GM12875 (cell line): Measurements from ENCODE around the gene RGMB.
"Not testable (repeated sequence)": the region's sequence is repeated elsewhere in the genome, so short reads cannot be mapped to it uniquely, and the experiment has no call there.

ENCODE experiments used
- H3K4me3 ChIP-seq: one replicate; pipeline ENCODE4 v1.5.1; 2011; ENCODE audit warnings: low read depth, low read length, control low read depth
- TF ChIP-seq, protein P1 (sequence below): IDR thresholded peaks from 2 replicates; pipeline ENCODE4 v1.5.1; 2011; ENCODE audit warnings: low read depth, mild to moderate bottlenecking, control low read depth, inconsistent platforms, low read length, moderate library complexity, borderline replicate concordance; ENCODE audit not compliant: insufficient read depth

The RGMB gene

DNA sequence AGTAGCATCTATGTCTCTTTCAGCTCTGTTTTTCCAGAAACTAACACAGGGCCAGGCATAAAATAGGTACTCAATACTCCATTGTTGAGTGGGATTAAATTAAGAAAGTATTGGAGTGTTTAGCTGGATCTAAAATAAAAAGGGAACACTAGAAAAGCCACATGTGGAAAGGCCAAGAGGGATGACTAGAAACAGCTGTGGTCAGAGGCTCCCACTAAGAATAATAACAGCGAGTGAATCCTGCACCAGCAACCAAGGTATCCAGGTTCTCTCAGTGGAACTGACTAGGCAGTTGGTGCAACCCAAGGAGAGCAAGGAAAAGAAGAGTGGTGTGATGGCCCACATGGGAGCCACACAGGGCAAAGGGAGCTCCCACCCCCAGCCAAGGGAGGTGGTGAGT lies 31.5 kb upstream of the RGMB start:
- TF ChIP-seq, protein P1, sequence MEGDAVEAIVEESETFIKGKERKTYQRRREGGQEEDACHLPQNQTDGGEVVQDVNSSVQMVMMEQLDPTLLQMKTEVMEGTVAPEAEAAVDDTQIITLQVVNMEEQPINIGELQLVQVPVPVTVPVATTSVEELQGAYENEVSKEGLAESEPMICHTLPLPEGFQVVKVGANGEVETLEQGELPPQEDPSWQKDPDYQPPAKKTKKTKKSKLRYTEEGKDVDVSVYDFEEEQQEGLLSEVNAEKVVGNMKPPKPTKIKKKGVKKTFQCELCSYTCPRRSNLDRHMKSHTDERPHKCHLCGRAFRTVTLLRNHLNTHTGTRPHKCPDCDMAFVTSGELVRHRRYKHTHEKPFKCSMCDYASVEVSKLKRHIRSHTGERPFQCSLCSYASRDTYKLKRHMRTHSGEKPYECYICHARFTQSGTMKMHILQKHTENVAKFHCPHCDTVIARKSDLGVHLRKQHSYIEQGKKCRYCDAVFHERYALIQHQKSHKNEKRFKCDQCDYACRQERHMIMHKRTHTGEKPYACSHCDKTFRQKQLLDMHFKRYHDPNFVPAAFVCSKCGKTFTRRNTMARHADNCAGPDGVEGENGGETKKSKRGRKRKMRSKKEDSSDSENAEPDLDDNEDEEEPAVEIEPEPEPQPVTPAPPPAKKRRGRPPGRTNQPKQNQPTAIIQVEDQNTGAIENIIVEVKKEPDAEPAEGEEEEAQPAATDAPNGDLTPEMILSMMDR = no peak
- no peak overlapping the region for H3K4me3 ChIP-seq

DNA sequence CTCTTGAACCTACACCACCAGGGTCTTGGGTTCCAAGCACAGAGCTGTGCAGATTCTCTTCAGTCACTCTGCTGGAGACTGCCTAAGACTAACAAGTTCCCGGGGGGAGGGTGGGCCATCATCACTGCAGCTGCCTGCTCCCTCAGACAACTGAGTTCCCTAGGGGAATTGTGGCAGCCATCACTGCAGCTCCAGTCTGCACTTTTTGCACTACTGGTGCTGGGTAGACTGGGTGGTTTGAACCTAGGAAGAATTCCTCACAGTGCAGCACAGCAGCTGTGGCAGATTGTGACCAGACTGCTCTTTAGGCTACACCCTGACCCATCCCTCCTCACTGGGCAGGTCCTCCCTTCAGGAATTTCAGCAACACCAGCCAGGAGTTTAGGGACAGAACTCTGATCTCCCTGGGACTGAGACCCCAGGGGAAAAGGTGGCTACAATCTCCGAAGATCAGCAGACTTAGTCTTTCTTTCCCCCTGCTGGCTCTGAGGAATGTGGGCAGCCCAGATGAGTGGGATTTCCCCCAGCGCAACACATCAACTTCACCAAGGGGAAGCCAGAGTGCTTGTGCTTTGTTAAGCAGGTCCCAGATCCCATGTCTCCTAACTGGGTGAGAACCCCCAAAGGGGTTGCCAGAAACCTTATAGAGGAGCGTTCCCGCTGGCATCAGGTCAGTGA lies 30.9 kb upstream of the RGMB start:
- TF ChIP-seq, protein P1 = no peak

GRCh38 chr5:98748259-98748658 lies 25.2 kb upstream of the RGMB start:
- not testable (repeated sequence) for H3K4me3 ChIP-seq

More for the DNA sequence above, 30.9 kb upstream of the RGMB start:
- no peak overlapping the region for H3K4me3 ChIP-seq

GRCh38 chr5:98749046-98749445 lies 24.4 kb upstream of the RGMB start:
- no peak overlapping the region for H3K4me3 ChIP-seq
- TF ChIP-seq, protein P1 = no peak

DNA sequence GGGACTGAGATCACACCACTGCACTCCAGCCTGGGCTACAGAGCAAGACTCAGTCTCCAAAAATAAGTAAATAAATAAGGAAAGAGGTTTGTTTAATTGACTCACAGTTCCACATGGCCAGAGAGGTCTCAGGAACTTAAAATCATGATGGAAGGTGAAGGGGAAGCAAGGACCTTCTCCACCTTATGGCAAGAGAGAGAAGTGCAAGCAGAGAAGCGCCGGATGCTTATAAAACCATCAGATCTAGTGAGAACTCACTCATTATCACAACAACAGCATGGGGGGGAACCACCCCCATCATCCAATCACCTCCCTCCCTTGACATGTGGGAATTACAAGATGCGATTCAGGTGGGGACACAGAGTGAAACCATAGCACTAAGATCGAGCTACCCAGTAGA lies 22.8 kb upstream of the RGMB start:
- no peak overlapping the region for H3K4me3 ChIP-seq
- TF ChIP-seq, protein P1 = peak; percentile 66

DNA sequence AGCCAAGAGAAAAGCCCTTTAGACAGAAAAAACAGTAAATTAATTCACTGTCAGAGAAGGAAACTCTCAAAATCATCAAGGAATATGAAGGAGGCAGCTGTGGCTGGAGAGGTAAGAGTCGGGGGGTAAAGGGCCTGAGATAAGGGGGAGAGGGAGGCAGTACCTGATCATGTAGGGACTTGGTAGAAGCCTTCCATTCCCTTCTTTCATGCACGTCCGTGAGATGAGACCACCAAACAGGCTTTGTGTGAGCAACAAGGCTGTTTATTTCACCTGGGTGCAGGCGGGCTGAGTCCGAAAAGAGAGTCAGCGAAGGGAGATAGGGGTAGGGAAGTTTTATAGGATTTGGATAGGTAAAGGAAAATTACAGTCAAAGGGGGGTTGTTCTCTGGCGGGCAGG lies 21.1 kb upstream of the RGMB start:
- not testable (repeated sequence) for H3K4me3 ChIP-seq

- H3K4me3 ChIP-seq = not testable (repeated sequence)
Observed at GRCh38 chr5:98752801-98753200, 20.7 kb upstream of the RGMB start.

DNA sequence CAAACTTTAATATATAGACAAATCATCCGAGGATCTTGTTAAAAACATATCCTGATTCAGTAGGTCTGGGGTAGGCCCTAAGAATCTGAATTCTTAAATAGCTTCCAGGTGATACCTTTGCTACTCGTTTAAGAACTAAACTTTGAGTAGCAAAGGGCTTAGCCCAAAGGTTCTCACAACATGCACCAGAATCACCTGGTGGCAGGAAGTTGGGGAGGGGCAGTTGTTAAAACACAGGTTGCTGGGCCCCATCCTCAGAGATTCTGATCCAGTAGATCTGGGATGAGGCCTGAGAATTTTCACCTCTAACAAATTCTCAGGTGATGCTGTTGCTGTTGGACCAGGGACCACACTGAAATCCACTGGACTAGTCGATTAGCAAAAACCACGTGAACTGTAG lies 20.0 kb upstream of the RGMB start:
- TF ChIP-seq, protein P1 = no peak
- H3K4me3 ChIP-seq = no peak overlapping the region

DNA sequence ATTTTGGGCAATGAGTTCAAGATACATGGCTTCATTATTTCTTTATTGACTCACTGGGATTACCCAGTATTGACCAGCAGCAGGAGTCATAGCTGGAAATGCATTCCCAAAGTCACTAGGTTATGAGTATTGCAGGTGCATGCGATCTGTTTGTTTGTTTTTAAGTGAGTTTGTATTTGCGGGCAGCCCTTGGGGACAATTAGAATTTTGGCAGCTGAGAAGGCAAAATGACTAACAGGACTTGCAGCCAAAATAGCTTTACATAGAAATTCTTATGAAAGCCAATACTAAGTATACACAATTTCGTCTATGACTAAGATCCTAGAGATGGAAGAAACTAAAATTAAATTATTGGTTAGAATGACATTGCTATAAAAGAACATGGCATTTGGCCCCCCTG lies 18.1 kb upstream of the RGMB start:
- TF ChIP-seq, protein P1 = no peak
- no peak overlapping the region for H3K4me3 ChIP-seq
